Endodermal cell (in vitro differentiated cells): ENCODE results near the gene GGPS1. TPM values are rescaled to one million over a fixed set of nuclear protein-coding genes. Genes with fewer than 3 reads are reported as not detected.

Experiments
- DNase-seq: peaks from one replicate; pipeline ENCODE4 v3.0.0-alpha.2; 2017
- H3K27ac ChIP-seq: 2 replicates; pipeline ENCODE4 v1.5.1; 2013; ENCODE audit warnings: mild to moderate bottlenecking, low read depth, low read length, moderate library complexity
- H3K27me3 ChIP-seq: 2 replicates; pipeline ENCODE4 v1.6.1; 2013; ENCODE audit warnings: mild to moderate bottlenecking, low read length, moderate library complexity; ENCODE audit not compliant: insufficient read depth, control insufficient read depth, poor library complexity, severe bottlenecking
- H3K36me3 ChIP-seq: 2 replicates; pipeline ENCODE4 v1.7.0; 2013; ENCODE audit warnings: mild to moderate bottlenecking, low read length, moderate library complexity; ENCODE audit not compliant: control insufficient read depth, insufficient read depth
- H3K4me1 ChIP-seq: one replicate; pipeline ENCODE4 v1.7.0; 2013; ENCODE audit warnings: low read length; ENCODE audit not compliant: control insufficient read depth, insufficient read depth
- H3K4me3 ChIP-seq: 2 replicates; pipeline ENCODE4 v1.5.1; 2013; ENCODE audit warnings: mild to moderate bottlenecking, low read length, moderate library complexity
- H3K9ac ChIP-seq: 2 replicates; pipeline ENCODE4 v1.6.1; 2013; ENCODE audit warnings: mild to moderate bottlenecking, low read length, moderate library complexity; ENCODE audit not compliant: poor library complexity, severe bottlenecking; ENCODE audit errors: extremely low read depth
- H3K9me3 ChIP-seq: 2 replicates; pipeline ENCODE4 v1.6.1; 2013; ENCODE audit warnings: mild to moderate bottlenecking, low read length, moderate library complexity; ENCODE audit not compliant: control insufficient read depth
- H3K27ac Mint-ChIP-seq: 2 replicates; pipeline ENCODE4 v1.8.0; 2020; ENCODE audit warnings: mixed read lengths
- H3K27me3 Mint-ChIP-seq: 2 replicates; pipeline ENCODE4 v1.8.0; 2021; ENCODE audit warnings: mild to moderate bottlenecking, mixed read lengths; ENCODE audit not compliant: insufficient read depth
- H3K36me3 Mint-ChIP-seq: 2 replicates; pipeline ENCODE4 v1.8.0; 2020; ENCODE audit warnings: low read depth, mixed read lengths
- H3K4me1 Mint-ChIP-seq: 2 replicates; pipeline ENCODE4 v1.8.0; 2020; ENCODE audit warnings: mixed read lengths
- H3K4me3 Mint-ChIP-seq: 2 replicates; pipeline ENCODE4 v1.8.0; 2020; ENCODE audit warnings: mild to moderate bottlenecking, moderate library complexity, mixed read lengths
- H3K9me3 Mint-ChIP-seq: 2 replicates; pipeline ENCODE4 v1.8.0; 2020; ENCODE audit warnings: mild to moderate bottlenecking, mixed read lengths
- WGBS, 2 experiments: methylation state at CpG; one replicate each; pipeline versions ENCODE4 v1.1.5 to v1.1.7; 2013; ENCODE audit warnings: missing lambda C conversion rate in 2 of 2, mixed read lengths in 1 of 2; ENCODE audit not compliant: insufficient coverage in 1 of 2, insufficient read length in 1 of 2; 5-methylcytosine and 5-hydroxymethylcytosine counted together
- total RNA-seq, 2 donors: library from RNA; stranded (reverse); fragmentation: NEBNext Ultra II Directional in 1 of 2; extraction: Animal tissue kit (Norgen Biotek cat#: 25700) in 1 of 2; gene quantifications; 2 replicates in 1 of 2; 3 replicates in 1 of 2; pipeline ENCODE4 v1.2.1, GENCODE V29; 2021
- TF ChIP-seq, protein P1 (sequence below): fragments of 200-600 bp; sonication (generic); conservative IDR thresholded peaks from 2 replicates; pipeline ENCODE4 v1.5.0; 2021; ENCODE audit warnings: antibody characterized with exemption, mild to moderate bottlenecking

GGPS1 gene
- total RNA-seq, 2 donors from 2014 or later, result 56.3 to 64.6 TPM

- H3K27ac Mint-ChIP-seq, result peak overlapping the region; percentile 59
- H3K4me1 ChIP-seq, result peaks cover 8% of the 10 kb centered on the region
- no peak overlapping the region for H3K4me3 Mint-ChIP-seq
- H3K9me3 ChIP-seq, result no peaks in the 10 kb centered on the region
- no peaks in the 10 kb centered on the region for H3K9me3 Mint-ChIP-seq
- H3K27me3 Mint-ChIP-seq, result no peaks in the 10 kb centered on the region
- peaks cover 19% of the 10 kb centered on the region for H3K4me1 Mint-ChIP-seq
- no peak overlapping the region for H3K9ac ChIP-seq
- 90 to 100% methylated on average over 3 to 4 of the region's 4 CpGs for WGBS, 2 experiments
- no peaks in the 10 kb centered on the region for H3K27me3 ChIP-seq
- H3K4me3 ChIP-seq, result no peak overlapping the region
- DNase-seq, result no peak
- no peaks in the 10 kb centered on the region for H3K36me3 ChIP-seq
- H3K36me3 Mint-ChIP-seq, result peaks cover 6% of the 10 kb centered on the region
- H3K27ac ChIP-seq, result no peak overlapping the region
- TF ChIP-seq, protein P1, sequence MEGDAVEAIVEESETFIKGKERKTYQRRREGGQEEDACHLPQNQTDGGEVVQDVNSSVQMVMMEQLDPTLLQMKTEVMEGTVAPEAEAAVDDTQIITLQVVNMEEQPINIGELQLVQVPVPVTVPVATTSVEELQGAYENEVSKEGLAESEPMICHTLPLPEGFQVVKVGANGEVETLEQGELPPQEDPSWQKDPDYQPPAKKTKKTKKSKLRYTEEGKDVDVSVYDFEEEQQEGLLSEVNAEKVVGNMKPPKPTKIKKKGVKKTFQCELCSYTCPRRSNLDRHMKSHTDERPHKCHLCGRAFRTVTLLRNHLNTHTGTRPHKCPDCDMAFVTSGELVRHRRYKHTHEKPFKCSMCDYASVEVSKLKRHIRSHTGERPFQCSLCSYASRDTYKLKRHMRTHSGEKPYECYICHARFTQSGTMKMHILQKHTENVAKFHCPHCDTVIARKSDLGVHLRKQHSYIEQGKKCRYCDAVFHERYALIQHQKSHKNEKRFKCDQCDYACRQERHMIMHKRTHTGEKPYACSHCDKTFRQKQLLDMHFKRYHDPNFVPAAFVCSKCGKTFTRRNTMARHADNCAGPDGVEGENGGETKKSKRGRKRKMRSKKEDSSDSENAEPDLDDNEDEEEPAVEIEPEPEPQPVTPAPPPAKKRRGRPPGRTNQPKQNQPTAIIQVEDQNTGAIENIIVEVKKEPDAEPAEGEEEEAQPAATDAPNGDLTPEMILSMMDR, result no peak
Measured at GRCh38 chr1:235287208-235287882, 41.0 kb upstream of the GGPS1 start.

DNA sequence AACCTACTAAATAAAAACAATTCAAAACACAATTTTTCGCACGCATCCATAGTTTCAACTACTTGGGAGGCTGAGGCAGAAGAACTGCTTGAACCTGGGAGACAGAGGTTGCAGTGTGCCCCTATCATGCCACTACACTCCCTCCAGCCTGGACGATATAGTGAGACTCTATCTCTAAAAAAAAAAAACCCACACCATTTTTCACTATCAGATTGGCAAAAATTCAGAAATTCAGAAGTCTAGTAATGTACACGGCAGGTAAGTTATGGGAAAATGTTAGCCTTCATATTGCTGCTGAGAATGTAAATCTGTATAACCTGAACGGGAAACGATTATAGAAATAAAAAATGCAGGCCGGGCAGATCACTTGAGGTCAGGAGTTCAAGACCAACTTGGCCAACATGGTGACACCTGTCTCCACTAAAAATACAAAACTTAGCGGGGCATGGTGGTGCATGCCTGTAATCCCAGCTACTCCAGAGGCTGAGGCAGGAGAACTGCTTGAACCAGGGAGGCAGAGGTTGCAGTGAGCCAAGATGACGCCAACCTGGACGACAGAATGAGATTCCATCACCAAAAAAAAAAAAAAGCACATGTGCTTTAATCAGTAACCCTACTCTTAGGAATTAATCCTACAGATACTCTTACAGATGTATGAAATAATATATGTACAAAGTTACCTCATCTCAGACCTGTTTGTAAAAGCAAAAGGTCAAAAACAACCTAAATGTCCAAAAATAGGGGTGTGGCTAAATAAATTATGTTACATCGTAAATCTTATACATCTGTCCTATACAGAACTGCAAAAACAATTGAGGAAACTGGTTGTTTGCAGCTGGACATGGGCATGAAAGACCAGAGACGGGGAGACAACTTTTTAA is 38.3 kb upstream of the GGPS1 start:
- no peaks in the 10 kb centered on the region for H3K27me3 ChIP-seq
- H3K9ac ChIP-seq, result no peak overlapping the region
- H3K9me3 Mint-ChIP-seq, result no peaks in the 10 kb centered on the region
- TF ChIP-seq, protein P1, result no peak
- H3K27me3 Mint-ChIP-seq, result no peaks in the 10 kb centered on the region
- no peaks in the 10 kb centered on the region for H3K9me3 ChIP-seq
- peaks cover 27% of the 10 kb centered on the region for H3K4me1 Mint-ChIP-seq
- H3K36me3 ChIP-seq, result no peaks in the 10 kb centered on the region
- no peak overlapping the region for H3K4me3 Mint-ChIP-seq
- no peak overlapping the region for H3K4me3 ChIP-seq
- H3K4me1 ChIP-seq, result peaks cover 14% of the 10 kb centered on the region
- no peak for DNase-seq
- peaks cover 6% of the 10 kb centered on the region for H3K36me3 Mint-ChIP-seq
- H3K27ac Mint-ChIP-seq, result no peak overlapping the region
- 95 to 96% methylated on average over 10 to 12 of the region's 12 CpGs for WGBS, 2 experiments
- H3K27ac ChIP-seq, result no peak overlapping the region

- 73 to 89% methylated on average over 2 to 12 of the region's 12 CpGs for whole genome bisulfite sequencing, 2 experiments
- no peak overlapping the region for H3K27ac ChIP-seq
Measured at GRCh38 chr1:235290740-235291502, 37.4 kb upstream of the GGPS1 start.

More at GRCh38 chr1:235290740-235291502, 37.4 kb upstream of the GGPS1 start:
- no peaks in the 10 kb centered on the region for H3K27me3 ChIP-seq
- no peaks in the 10 kb centered on the region for H3K9me3 ChIP-seq
- Mint-ChIP-seq H3K9me3 (peaks cover 3% of the 10 kb centered on the region), H3K27ac (no peak overlapping the region), H3K4me3 (no peak overlapping the region), H3K27me3 (no peaks in the 10 kb centered on the region), H3K36me3 (peaks cover 3% of the 10 kb centered on the region), H3K4me1 (peaks cover 27% of the 10 kb centered on the region)
- no peak overlapping the region for H3K4me3 ChIP-seq
- no peaks in the 10 kb centered on the region for H3K36me3 ChIP-seq
- H3K9ac ChIP-seq, result no peak overlapping the region
- DNase-seq, result no peak
- TF ChIP-seq, protein P1, result no peak
- H3K4me1 ChIP-seq, result peaks cover 14% of the 10 kb centered on the region
